Stimulated activated CD4-positive, alpha-beta T cell treated with anti-CD3 and anti-CD28 coated beads, Interleukin-12 subunit alpha, Interleukin-12 subunit beta, amount 100 ng/mL, for 4 hours (primary cell): ENCODE results near the gene PYCR2.
"Not testable (repeated sequence)": the region's sequence is repeated elsewhere in the genome, so short reads cannot be mapped to it uniquely, and the experiment has no call there.

Experiments
- DNase-seq: peaks from one replicate; pipeline ENCODE4 v3.0.0-alpha.2; 2020

The PYCR2 gene

DNA sequence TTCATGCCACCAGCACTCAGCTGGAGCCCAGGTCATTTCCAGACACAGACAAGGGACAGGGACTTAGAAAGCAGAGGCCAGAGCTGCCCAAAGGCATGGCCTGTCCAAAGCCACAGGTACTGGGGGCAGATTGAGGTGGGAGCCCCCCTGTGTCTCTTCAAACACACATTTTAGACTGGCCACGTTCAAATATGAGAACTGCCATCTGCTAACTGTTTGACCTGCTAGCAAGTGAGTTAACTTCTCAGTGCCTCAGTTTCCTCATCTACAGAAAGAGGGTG is 17.8 kb upstream of the PYCR2 start:
- DNase-seq: no peak

DNA sequence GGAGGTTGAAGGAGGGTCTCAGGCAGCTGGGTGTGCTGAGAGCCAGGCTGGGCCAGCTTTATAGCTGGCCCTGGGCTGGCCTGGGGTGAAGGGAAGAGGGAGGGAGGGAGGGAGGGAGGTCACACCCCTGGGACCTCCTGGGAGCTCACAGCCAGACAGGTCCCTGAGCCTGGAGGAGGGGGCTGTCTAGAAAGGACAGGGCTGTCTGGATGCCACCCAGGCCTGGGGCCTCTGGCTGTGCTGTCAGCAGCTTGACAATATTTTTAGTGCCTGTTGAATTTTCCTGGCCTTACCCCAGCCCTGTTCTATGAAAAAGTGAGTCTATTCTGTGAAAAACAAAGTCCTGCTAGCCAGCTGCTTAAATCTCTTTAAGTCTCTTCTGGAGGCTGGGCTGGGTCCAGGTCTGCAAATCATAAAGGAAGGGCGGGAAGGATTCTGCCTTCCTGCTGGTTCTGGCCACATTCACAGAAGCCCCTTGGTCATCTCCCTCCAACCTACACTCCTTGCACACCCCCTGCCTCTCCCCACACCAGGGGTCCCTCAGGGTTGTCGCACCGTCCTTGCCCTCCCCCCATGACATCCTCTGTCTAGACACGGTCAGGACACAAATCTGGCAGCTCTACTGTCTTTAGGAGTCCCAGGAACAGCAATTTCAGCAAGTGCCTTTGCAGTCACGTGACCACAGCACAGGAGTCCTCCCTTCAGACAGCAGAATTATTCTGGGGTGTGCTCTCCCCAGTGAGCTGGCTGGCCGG is 17.3 kb upstream of the PYCR2 start, which contains the start of gene LEFTY2:
LEFTY2 (minus strand) TSS at position 34 of the 755 bp plus-strand sequence. CDS start 80 bp downstream, outside the sequence.
- no peak for DNase-seq

DNA sequence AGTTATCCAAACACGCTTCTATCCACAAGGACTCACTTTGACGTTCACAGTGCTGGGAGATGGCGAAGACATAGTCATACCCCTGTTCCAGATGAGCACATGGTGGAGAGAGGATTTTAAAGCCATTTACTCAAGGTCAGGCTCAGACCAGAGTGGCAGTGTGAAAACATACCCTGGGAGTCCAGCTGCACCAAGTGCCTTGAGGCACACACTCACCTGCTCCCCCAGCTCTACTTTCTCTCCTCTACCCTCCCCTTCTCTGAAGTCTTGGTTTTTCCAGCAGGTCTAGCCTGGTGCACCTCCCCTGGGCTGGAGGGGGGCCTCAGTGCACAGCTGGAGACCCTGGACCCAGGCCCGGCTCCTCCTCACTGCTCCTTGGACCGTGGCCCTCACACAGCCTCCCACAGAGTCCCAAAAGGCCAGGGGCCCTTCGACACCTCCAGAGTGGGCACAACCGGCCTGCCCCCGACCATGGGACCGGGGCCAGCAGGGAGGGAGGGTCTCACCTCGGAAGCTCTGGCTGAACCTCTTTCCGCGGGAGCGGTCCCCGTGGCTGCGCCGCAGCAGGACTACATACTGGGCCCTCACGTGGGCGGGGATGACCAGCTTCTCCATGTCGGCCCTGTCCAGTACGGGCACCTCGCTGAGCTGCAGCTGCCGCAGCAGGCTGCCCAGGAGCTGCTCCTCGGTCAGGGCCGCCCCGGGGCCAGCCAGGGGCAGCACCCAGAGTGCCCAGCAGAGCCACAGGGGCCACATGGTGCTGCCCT is 16.5 kb upstream of the PYCR2 start:
- DNase-seq: no peak

DNA sequence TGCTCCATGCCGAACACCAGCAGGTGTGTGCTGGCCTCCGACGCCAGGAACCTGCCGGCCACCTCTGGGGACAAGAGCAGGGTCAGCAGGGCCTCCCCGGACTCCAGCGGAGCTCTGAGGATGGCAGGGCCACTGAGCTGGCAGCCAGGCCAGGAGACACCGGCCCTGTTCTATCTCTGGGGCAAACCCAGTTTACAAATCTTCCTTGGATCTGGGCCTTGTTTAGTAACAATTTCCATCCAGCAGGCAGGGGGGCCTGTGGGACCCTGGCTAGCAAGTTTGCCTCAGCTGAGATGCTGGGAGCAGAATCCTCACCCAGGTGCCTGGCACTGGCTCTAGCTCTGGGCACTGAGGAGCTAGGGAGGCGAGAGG is 15.9 kb upstream of the PYCR2 start:
- not testable (repeated sequence) for DNase-seq

DNA sequence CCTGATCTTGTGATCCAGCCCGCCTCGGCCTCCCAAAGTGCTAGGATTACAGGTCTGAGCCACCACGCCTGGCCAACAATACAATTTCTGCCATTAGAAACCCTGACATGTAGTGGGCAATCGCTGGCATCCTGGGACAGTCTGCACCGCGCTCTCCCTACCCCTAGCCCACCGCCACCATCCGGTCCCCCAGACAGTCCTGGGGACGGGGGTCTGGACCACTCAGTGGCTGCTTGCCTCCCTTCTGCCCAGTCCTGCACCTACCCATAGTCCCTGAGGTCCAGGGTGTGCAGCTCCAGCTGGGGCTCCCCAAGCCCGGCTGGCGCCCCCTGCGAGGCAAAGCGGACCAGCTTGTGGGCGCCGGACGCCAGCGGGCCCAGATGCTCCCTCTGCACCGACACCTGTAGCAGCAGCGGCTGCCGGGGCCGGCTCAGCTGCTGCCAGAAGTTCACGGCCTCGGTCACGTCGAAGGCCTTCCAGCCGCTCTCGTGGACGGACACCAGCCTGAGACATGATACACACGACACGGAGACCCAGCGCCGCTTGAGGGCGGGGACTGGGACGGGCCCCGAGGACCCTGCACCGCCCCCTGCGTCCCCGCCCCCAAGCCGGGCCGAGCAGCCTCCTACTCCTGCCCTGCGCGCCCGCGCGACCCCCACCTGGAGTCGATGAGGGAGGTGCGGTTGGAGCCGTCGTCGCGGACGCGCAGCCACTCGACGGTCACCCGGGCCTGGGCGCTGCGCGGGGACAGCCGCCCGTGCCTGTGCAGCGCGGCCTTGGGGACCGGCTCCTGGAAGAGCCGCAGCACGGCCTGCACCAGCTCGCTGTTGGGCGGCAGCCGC is 15.3 kb upstream of the PYCR2 start:
- DNase-seq: not testable (repeated sequence)

DNA sequence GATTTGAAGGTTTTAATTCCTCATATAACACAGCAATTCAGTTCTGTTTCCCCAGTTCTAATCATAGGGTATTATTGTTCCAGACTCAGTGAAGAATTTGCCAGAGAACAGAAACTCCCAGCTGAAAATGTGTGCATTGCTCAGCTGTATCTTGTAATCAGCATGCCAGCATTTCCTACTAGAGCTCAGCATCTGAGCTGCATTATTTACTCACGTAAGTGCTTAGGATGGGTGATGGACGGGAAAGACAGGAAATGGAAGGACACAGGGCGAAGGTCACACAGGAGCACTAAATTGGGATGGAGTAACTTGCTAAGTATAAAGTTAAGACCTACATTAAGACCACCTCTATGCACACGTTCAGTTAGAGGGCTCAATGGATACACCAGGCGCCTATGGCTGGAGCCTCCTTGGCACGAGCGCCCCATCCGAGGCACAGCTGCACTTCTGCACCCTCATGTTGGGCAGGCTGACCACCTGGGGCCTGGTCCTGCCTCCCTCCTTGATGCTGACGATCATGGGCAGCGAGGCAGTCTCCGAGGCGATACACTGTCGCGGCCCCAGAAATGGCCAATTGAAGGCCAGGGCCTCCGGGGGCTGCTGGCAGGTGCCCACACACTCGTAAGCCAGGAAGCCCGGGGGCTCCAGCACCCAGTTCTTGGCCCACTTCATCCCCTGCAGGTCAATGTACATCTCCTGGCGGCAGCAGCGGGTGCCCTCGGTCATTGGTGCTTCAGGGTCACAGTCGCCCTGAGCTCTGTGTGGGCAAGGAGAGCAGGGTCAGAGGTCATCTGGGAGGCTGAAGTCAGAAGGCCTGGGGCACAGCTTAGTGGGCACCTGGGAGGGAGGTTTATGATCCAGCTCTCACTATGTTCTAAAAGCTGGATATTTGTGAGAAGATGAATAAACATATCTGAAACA is 13.3 kb upstream of the PYCR2 start:
- DNase-seq: no peak

DNA sequence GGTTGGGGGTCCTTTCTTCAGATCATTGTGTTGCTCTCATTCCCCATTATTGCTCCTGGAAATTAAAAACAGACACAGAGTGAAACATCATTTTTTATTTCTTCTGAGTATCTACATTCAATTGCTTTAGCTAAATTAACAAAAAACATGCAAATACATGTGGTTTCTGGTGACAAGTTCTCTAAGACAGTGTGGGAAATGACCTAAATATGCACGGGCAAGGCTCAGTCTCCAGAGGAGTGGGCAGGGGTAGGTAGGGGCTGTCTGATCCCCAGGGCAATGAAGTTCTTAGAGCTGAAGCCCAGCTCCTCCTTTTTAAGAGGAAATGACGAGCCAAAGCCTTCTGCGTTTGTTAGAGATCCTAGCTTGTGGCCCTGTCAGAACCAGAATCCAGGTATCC is 12.5 kb upstream of the PYCR2 start:
- no peak for DNase-seq

DNA sequence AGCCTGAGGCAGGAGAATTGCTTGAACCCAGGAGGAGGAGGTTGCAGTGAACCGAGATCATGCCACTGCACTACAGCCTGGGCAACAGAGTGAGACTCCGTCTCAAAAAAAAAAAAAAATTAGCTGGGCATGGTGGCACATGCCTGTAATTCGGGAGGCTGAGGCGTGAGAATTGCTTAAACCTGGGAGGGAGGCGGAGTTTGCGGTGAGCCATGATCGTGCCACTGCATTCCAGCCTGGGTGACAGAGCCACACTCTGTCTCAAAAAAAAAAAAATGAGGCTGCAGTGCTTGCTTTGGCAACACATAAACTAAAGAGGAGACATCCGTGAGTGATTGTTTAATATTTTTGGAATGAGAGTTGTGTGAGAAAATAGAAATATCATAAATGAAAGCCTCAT is 12.0 kb upstream of the PYCR2 start:
- DNase-seq: not testable (repeated sequence)

DNA sequence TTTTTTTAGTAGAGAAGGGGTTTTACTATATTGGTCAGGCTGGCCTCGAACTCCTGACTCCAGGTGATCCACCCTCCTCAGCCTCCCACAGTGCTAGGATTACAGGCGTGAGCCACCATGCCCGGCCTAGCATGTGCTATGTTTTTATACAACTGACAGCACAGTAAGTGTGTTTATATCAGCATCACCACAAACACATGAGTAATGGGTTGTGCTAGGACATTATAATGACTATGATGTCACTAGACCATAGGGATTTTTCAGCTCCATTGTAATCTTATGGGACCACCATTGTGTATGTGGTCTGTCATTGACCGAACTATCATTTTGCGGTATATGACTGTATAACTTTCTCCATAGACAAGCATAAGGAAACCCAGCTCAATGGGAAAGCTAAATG is 10.7 kb upstream of the PYCR2 start:
- DNase-seq: no peak

DNA sequence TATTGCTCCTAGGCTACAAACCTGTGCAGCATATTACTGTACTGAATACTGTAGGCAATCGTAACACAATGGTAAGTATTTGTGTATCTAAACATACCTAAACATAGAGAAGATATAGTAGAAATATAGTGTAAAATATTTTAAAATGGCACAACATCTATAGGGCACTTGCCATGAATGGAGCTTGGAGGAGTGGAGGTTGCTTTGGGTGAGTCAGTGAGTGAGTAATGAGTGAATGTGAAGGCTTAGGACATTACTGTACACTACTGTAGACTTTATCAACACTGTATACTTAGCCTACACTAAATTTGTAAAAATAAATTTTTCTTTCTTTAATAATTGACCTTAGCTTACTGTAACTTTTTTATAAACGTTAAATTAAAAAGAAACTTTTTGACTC is 9.0 kb upstream of the PYCR2 start:
- no peak for DNase-seq

DNA sequence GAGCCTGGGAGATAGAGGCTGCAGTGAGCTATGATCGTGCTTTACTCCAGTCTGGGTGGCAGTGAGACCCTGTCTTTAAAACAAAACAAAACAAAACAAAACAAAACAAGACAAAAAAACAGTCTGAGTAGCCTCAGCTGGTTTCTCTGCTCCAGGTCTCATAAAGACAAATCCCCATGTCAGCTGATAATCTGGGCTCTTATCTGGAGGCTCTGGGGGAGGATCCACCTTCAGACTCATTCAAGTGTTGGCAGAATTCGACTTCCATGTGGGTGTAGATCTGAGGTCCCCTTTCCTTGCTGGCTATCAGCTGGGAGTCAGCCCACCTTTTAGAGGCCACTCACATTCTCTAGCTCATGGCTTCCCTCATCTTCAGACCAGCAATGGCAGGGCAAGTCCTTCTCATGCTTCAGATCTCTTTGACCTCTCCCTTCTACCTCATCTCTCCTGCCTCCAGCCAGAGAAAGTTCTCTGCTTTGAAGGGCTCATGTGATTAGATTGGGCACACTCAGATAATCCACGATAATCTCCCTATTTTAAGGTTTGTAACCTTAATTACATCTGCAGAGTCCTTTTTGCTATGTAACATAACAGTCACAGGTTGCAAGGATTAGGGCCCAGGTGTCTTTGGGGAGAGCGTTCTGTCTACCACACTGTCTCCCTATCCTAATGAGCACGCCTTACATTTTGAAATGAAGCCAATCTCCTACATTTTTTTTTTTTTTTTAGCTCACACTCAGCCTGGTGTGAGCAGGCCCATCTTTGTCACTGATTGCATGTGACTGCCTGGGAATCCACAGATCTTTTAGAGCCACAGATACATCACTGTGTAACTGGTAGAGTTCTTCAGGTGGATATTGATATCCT is 7.5 kb upstream of the PYCR2 start:
- no peak for DNase-seq

DNA sequence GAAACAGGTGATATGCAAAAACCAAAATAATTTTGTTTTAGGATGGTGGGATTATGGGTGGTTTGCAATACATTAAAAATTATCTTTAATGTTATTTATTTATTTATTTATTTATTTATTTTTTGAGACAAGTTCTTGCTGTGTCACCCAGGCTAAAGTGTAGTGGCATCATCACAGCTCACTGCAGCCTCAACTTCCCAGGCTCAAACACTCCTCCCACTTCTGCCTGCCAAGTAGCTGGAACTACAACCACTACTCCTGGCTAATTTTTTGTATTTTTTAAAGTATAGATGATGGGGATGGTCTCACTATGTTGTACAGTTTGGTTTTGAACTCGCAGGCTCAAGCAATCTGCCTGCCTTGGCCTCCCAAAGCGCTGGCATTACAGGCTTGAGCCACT is 6.5 kb upstream of the PYCR2 start:
- no peak for DNase-seq

DNA sequence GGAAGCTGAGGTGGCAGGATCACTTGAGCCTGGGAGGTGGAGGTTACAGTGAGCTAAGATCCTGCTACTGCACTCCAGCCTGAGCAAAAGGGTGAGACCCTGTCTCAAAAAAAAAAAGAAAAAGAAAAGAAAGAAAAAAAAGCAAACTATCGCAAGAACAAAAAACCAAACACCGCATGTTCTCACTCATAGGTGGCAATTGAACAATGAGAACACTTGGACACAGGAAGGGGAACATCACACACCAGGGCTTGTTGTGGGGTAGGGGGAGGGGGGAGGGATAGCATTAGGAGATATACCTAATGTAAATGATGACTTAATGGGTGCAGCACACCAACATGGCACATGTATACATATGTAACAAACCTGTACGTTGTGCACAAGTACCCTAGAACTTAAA is 5.4 kb upstream of the PYCR2 start:
- not testable (repeated sequence) for DNase-seq

DNA sequence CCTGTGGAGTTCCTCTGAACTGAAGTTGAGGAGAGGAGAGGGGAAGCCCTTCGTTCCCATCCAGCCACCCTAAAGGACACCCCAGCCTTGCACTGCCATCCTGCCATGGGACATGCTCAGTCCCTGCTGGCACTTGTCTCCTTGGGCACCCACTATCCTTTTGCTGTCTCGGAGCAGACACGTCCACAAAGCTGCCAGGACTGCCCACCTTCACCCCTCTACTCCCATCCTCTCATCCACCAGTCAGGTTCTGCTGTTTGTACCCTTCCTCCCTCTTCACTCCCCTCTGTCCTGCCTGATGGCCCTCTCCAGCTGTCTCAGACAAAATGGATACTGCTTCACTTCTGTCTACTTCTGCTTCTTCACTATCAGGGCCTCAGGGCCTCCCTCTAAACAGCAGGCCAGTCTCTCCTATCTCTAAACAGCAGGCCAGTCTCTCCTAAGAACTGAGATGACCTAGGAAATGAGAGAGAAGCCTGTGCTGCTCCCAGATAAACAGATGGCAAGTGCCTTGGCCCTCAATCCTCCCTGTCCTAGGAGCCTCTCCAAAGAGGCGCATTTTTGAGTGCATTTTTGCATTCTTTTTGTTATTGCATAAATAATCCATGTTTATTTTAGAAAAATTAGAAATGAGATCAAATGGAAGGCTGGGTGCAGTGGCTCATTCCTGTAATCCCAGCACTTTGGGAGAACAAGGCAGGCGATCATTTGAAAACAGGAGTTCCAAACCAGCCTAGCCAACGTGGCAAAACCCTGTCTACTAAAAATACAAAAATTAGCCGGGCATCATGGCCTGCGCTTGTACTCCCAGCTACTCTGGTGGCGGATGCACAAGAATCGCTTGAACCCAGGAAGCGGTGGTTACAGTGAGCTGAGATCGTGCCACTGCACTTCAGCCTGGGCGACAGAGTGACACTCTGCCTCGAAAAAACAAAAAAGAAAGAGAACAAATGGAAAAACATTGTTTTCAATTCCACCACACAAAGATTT is 4.4 kb upstream of the PYCR2 start:
- no peak for DNase-seq

DNA sequence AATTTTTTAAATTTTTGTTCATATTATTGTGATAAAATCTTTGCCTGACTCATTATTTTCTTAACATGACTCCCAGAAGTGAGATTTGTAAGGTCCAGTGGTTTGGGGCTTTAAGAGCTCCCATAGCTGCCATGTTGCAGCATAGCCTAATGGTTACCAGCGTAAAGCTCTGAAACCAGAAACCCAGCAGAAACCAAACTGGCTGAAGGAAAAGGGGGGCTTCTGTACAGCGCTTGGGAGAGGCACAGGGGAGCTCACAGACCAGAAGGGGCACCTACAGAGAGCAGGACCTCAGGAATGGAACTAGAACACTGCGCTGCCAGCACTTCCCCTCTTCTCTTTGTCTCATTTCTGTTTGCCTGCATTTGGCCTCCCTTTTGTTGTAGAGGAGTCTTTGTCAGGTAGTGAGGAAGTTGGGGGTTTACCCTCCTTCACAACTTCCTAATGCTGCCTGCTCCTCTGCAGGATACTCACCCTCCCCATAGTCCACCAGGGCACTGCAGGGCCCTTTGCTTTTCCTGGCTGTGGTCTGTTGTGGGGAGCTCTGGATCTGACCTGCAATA is 2.6 kb upstream of the PYCR2 start:
- no peak for DNase-seq

DNA sequence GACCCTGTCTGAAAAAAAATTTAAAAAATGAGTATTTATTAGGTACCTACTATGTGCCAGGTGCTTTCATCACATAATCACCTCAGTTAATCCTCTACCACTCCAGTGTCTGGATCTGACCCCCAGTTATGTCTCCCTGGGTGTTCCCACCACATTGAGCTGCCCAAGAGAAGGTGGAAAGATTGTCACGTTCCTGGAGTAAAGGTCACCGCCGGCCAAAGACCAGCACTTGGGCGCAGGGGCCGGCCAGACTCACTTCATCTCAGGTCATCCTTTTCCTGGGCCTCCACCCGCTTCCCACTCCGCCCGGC is 714 bp downstream of the PYCR2 start:
- no peak for DNase-seq

DNA sequence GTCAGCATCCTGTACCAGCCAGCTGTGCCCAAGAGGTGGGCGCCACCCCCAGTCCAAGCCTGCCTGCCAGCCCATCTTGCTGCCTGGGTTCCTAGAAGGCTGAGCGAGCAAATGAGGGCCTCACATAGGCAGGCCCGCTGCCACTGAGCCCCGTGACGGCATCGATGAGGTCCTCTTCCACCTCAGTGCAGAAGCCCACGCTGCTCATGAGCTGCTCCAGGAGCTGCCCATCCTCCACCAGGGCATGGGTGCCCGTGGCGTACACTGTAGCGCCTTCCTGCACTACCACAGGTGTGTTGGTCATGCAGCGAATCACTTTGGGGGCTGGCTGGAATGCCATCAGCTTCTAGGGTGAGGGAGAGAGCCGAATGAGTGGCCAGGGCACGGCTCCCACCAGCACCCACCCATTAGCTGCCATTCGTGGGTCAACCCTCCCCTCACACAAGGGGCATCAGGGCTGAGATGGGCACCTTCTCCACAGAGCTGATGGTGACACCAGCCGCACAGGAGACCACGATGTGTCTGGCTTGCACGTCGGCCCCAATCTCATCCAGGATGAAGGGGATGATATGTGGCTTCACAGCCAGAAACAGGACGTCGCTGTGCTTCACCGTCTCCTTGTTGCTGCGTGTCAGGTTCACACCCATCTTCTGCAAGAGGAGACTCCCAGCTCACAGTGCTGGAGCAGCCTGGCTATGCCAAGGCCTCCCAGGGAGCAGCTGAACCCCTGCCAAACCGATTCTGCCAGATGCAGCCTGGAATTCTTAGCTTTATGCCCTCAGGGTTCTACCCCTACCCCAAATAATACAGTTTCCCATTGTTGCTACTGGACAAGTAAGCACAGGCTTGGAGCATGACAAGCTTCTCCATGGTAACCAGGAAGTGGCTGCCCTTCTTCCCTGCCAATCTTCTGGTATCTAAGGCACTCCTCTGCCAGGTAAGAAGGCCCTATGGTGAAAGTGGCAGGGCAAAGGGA is 2.0 kb downstream of the PYCR2 start:
- no peak for DNase-seq

DNA sequence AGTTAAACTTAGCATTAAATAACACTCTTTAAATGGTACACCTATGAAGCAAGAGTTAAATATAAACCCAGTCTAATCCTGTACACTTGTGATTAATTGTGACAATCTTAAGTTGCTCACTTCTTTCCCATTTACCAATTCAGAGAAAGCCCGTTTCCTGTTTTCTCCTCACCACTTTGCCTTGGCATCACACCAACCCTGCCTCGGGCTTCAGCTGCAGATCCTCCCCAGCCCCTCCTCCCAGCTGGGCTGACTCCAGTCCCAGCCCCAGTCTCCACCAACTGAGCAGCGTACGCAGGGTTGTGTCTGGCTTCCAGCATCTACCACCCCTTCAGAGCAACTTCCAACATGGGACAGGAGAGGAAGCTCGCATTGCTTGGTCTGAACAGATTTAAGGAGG is 4.1 kb downstream of the PYCR2 start:
- no peak for DNase-seq

DNA sequence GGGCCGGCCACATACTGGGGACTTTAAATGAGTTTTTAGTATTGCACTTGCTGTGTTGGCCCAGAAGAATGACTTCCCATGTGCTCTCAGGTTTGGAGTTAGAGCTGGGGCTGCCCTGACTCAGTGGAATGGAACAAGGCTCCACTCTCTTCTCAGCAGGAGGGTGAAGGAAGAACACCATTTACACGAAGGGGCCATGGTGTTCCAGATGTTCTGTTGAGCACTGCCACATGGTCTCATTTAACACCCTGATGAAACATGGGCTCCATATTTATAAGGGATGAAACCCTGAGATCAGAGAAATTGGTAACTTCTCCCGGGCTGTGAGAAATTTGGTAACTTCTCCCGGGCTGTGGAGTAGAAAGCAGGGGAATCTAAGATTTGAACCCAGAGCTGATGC is 5.8 kb downstream of the PYCR2 start:
- DNase-seq: no peak
